SK-N-SH (cell line): ENCODE data around the gene USP15.

ENCODE experiments used
- TF ChIP-seq, protein P1 (sequence below): fragments of 200-600 bp; sonication (generic); IDR thresholded peaks from 2 replicates; pipeline ENCODE4 v1.6.1; 2017; ENCODE audit warnings: antibody characterized with exemption, mild to moderate bottlenecking, moderate library complexity
- TF ChIP-seq, protein P2 (sequence below): IDR thresholded peaks from 2 replicates; pipeline ENCODE4 v1.6.1; 2012; ENCODE audit warnings: mild to moderate bottlenecking, low read depth, low read length, moderate library complexity

- TF ChIP-seq, protein P1, sequence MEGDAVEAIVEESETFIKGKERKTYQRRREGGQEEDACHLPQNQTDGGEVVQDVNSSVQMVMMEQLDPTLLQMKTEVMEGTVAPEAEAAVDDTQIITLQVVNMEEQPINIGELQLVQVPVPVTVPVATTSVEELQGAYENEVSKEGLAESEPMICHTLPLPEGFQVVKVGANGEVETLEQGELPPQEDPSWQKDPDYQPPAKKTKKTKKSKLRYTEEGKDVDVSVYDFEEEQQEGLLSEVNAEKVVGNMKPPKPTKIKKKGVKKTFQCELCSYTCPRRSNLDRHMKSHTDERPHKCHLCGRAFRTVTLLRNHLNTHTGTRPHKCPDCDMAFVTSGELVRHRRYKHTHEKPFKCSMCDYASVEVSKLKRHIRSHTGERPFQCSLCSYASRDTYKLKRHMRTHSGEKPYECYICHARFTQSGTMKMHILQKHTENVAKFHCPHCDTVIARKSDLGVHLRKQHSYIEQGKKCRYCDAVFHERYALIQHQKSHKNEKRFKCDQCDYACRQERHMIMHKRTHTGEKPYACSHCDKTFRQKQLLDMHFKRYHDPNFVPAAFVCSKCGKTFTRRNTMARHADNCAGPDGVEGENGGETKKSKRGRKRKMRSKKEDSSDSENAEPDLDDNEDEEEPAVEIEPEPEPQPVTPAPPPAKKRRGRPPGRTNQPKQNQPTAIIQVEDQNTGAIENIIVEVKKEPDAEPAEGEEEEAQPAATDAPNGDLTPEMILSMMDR: no peak
- TF ChIP-seq, protein P2, sequence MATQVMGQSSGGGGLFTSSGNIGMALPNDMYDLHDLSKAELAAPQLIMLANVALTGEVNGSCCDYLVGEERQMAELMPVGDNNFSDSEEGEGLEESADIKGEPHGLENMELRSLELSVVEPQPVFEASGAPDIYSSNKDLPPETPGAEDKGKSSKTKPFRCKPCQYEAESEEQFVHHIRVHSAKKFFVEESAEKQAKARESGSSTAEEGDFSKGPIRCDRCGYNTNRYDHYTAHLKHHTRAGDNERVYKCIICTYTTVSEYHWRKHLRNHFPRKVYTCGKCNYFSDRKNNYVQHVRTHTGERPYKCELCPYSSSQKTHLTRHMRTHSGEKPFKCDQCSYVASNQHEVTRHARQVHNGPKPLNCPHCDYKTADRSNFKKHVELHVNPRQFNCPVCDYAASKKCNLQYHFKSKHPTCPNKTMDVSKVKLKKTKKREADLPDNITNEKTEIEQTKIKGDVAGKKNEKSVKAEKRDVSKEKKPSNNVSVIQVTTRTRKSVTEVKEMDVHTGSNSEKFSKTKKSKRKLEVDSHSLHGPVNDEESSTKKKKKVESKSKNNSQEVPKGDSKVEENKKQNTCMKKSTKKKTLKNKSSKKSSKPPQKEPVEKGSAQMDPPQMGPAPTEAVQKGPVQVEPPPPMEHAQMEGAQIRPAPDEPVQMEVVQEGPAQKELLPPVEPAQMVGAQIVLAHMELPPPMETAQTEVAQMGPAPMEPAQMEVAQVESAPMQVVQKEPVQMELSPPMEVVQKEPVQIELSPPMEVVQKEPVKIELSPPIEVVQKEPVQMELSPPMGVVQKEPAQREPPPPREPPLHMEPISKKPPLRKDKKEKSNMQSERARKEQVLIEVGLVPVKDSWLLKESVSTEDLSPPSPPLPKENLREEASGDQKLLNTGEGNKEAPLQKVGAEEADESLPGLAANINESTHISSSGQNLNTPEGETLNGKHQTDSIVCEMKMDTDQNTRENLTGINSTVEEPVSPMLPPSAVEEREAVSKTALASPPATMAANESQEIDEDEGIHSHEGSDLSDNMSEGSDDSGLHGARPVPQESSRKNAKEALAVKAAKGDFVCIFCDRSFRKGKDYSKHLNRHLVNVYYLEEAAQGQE: no peak
Observed at GRCh38 chr12:62371661-62372060, 111.5 kb downstream of the USP15 start.
